ENCODE data around the gene AQP3. TPM values are rescaled to one million over a fixed set of nuclear protein-coding genes. Genes with fewer than 3 reads are reported as not detected.

Gene AQP3
- total and polyA plus RNA-seq, 2 of the 13 experiments (the other 11 are each of a cell fraction or from before 2014, with no cell fraction given), result 1.4 to 5.5 TPM

GRCh38 chr9:33446946-33447798 is at the start of gene AQP3 (continued):
- TF ChIP-seq CEBPZ (IDR thresholded peaks at IDR 0.05; ENCODE audit: low read length) (no peak), EZH2 (conservative IDR thresholded peaks at IDR 0.05; ENCODE audit: low read depth, low read length) (no peak), KDM5A (IDR thresholded peaks at IDR 0.05; ENCODE audit: borderline replicate concordance, low read length) (no peak), GRHL1 (CRISPR knock-in tag; conservative IDR thresholded peaks at IDR 0.05) (no peak), ZNF431 (CRISPR knock-in tag; IDR thresholded peaks at IDR 0.05; ENCODE audit: borderline replicate concordance, low read depth) (no peak), ZNF781 (CRISPR knock-in tag; IDR thresholded peaks at IDR 0.05; ENCODE audit: borderline replicate concordance, not compliant biosample characterization) (no peak), NFAT5 (CRISPR knock-in tag; IDR thresholded peaks at IDR 0.05) (no peak), MAZ (IDR thresholded peaks at IDR 0.05; ENCODE audit: borderline replicate concordance, low read depth, low read length) (no peak), MAZ (CRISPR knock-in tag; IDR thresholded peaks at IDR 0.05; ENCODE audit: low read depth) (peak; percentile 61), THAP8 (CRISPR knock-in tag; IDR thresholded peaks at IDR 0.05; ENCODE audit: borderline replicate concordance) (no peak), SP5 (CRISPR knock-in tag; IDR thresholded peaks at IDR 0.05; ENCODE audit: borderline replicate concordance, low read depth) (0 out of 2 replicates have a peak, but pooled peaks have one; percentile 23), ZMAT3 (CRISPR knock-in tag; conservative IDR thresholded peaks at IDR 0.05) (no peak), NCOA2 (CRISPR knock-in tag; IDR thresholded peaks at IDR 0.05) (no peak), ZBTB21 (CRISPR knock-in tag; IDR thresholded peaks at IDR 0.05) (no peak), RFX3 (CRISPR knock-in tag; IDR thresholded peaks at IDR 0.05) (no peak), ZMYM4 (CRISPR knock-in tag; IDR thresholded peaks at IDR 0.05) (no peak), ZNF546 (CRISPR knock-in tag; conservative IDR thresholded peaks at IDR 0.05) (no peak; the same call in 1 of the 2 replicates), ZNF10 (CRISPR knock-in tag; IDR thresholded peaks at IDR 0.05; ENCODE audit: borderline replicate concordance, low read depth) (no peak)

Data from HepG2 (cell line).